HFF-Myc (cell line): ENCODE measurements around the gene LZTS3.

Experiments
- DNase-seq: peaks from one replicate; pipeline ENCODE4 v3.0.0-alpha.2; 2011; ENCODE audit warnings: low read depth; ENCODE audit errors: extremely low read depth
- H3K4me3 ChIP-seq: replicated peaks from 2 replicates; pipeline ENCODE4 v1.5.1; 2011; ENCODE audit warnings: low read depth, mild to moderate bottlenecking, control low read depth, low read length
- CTCF ChIP-seq: IDR thresholded peaks from 2 replicates; pipeline ENCODE4 v1.5.1; 2012; ENCODE audit warnings: mild to moderate bottlenecking, low read depth, low read length, control low read depth; ENCODE audit errors: missing control alignments

Gene LZTS3

DNA sequence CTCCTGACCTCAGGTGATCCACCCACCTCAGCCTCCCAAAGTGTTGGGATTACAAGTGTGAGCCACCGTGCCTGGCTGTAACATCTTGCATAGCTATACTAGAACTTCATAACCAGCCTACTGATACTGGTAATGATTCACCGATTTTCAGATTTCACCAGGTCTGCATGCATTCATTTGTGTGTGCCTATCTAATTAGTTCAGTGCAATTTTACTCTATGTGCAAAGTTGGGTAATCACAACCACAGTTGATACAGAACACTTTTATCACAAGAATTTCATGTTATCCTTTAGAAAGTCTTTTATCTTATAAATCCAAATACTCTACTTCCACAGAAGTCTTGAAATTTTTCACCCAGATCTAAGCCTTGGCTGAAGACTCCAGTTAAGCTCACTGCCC is 35.9 kb downstream of the LZTS3 start:
- no peak for TF ChIP-seq CTCF
- no peak for DNase-seq
- H3K4me3 ChIP-seq = no peak overlapping the region

DNA sequence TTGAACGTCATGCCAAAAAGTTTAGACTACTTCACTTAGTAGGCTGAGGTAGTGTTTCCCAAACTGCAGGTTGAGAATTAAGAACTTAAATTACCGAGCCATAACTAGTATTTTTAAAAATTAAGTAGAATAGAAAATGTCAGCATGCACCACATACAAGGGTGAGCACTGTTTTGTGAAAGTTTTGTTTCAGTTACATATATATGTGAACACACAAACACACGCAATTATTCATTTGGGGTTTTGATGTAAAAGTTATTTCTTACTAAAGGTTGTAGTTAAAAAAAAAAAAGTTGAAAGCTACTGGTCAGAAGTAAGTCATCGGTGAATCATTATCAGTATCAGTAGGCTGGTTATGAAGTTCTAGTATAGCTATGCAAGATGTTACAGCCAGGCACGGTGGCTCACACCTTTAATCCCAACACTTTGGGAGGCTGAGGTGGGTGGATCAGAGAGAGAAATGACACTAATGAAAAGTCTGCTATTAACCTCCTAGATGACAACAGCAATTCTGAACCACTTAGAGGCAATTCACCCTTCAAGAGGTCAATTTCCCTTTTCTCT is 37.8 kb downstream of the LZTS3 start:
- H3K4me3 ChIP-seq = no peak overlapping the region
- no peak for DNase-seq
- TF ChIP-seq CTCF = no peak

DNA sequence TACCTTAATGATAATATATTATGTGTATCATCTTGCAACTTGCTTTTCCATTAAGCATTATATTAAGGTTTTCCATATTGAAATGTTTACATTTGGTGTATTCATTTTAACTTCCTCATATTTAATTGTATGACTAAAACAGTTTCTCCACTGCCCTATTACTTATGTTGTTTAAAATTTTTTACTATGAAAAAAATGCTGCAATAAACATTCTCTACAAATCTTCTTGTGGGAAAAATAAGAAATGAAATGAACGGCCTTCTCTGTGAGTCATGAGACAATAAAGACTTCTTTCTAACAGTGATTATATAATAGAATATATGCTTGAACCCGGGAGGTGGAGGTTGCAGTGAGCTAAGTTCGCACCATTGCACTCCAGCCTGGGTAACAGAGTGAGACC is 39.2 kb downstream of the LZTS3 start:
- no peak overlapping the region for H3K4me3 ChIP-seq
- no peak for DNase-seq
- TF ChIP-seq CTCF = no peak

- no peak overlapping the region for H3K4me3 ChIP-seq
- DNase-seq = no peak
- no peak for TF ChIP-seq CTCF
These were observed 40.2 kb downstream of the LZTS3 start for GRCh38 chr20:3133155-3133554.

- H3K4me3 ChIP-seq = no peak overlapping the region
- DNase-seq = no peak
- TF ChIP-seq CTCF = no peak
These were observed 43.2 kb downstream of the LZTS3 start for GRCh38 chr20:3130051-3130600.

DNA sequence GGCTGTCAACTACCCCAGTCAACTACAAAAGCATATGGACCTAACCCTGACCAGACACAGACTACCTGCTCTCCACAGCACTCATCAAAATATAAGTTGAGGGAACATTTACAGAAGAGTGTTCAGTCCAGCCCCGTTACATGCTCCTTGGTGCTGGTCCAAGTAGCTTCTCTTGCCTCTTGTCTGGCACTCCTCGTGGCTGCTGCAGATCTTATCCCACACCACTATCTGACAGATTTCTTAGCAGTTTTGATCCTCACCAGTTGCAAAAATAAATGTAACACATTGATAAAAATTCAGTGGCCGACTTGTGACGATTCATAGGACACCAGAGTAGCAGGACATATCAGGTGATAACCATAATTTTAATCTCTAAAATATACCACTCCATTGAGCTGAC is 44.3 kb downstream of the LZTS3 start:
- no peak for TF ChIP-seq CTCF
- DNase-seq = no peak
- no peak overlapping the region for H3K4me3 ChIP-seq
